Measurements from ENCODE around the gene GRAMD4.

DNA sequence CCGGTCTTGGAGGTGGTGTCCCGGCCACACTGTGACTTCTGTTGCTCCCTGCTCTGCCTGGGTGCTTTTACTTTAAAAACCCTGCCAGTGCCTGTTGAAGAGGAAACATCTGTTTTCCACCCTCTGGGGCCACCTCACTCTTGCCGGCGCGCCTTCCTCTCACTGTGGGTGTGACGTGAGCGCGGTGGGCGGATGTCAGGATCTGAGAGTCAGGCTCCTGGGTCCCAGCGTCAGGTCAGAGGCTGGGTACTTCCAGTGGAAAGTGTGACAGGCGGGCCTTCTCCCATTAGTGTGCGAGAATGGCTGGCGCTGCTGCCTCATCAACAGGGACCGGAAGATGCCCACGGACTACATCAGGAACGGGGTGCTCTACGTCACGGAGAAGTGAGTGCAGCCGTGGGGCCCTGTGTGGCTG, 54.2 kb downstream of the GRAMD4 start:
- TF ChIP-seq, protein P1, sequence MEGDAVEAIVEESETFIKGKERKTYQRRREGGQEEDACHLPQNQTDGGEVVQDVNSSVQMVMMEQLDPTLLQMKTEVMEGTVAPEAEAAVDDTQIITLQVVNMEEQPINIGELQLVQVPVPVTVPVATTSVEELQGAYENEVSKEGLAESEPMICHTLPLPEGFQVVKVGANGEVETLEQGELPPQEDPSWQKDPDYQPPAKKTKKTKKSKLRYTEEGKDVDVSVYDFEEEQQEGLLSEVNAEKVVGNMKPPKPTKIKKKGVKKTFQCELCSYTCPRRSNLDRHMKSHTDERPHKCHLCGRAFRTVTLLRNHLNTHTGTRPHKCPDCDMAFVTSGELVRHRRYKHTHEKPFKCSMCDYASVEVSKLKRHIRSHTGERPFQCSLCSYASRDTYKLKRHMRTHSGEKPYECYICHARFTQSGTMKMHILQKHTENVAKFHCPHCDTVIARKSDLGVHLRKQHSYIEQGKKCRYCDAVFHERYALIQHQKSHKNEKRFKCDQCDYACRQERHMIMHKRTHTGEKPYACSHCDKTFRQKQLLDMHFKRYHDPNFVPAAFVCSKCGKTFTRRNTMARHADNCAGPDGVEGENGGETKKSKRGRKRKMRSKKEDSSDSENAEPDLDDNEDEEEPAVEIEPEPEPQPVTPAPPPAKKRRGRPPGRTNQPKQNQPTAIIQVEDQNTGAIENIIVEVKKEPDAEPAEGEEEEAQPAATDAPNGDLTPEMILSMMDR (IDR thresholded peaks at IDR 0.05): no peak
- TF ChIP-seq POLR2A (IDR thresholded peaks at IDR 0.05): no peak

Measured in testis (tissue), 2 donors.